Endothelial cell of umbilical vein (primary cell): ENCODE data around the gene ZMIZ1. TPM values are rescaled to one million over a fixed set of nuclear protein-coding genes. Genes with fewer than 3 reads are reported as not detected.

Experiments
- BruUV-seq: library from RNA; stranded (reverse); fragments of 400-500 nt; replicated peaks from 2 replicates; lab custom pipeline; 2021; lab: Mats Ljungman, UMichigan
- CTCF ChIA-PET: fragments of 300-600, 350-600 bp; sonication (Branson Sonifier 250); formaldehyde crosslinking; loops from one replicate; lab custom pipeline; 2021; ENCODE audit warnings: antibody characterized with exemption, inconsistent platforms; lab: Charles Lee
- POLR2A ChIA-PET: fragments of 300-600, 350-600 bp; sonication (Branson Sonifier 250); formaldehyde crosslinking; loops from one replicate; lab custom pipeline; 2021; ENCODE audit warnings: antibody characterized with exemption, inconsistent platforms; lab: Charles Lee
- DNase-seq: peaks from one replicate; pipeline ENCODE4 v3.0.0-alpha.2; 2011; ENCODE audit warnings: low read depth, low spot score
- FAIRE-seq: peaks from 2 replicates; lab custom pipeline; 2011; peaks lifted over from hg19 to GRCh38; lab: Jason Lieb, UNC
- H2AFZ ChIP-seq: 2 replicates; pipeline ENCODE4 v1.6.0; 2012; ENCODE audit warnings: low read depth, low read length, control low read depth, inconsistent platforms
- H3K27ac ChIP-seq: 2 replicates; pipeline ENCODE4 v1.5.1; 2011; ENCODE audit warnings: low read depth, mild to moderate bottlenecking, control low read depth, low read length, moderate library complexity; ENCODE audit not compliant: insufficient read depth
- H3K27me3 ChIP-seq, 2 experiments: 2 replicates each; pipeline versions ENCODE4 v1.6.0 to v1.6.1; 2011; ENCODE audit warnings: low read length in 2 of 2, mixed read lengths in 1 of 2; ENCODE audit not compliant: control insufficient read depth in 2 of 2, insufficient read depth in 2 of 2
- H3K36me3 ChIP-seq, 2 experiments: 2 replicates in 1 of 2; 3 replicates in 1 of 2; pipeline ENCODE4 v1.5.1; 2011; ENCODE audit warnings: low read length in 2 of 2, mild to moderate bottlenecking in 1 of 2, moderate library complexity in 1 of 2; ENCODE audit not compliant: control insufficient read depth in 2 of 2, insufficient read depth in 2 of 2; ENCODE audit errors: extremely low read depth in 1 of 2
- H3K4me1 ChIP-seq: 3 replicates; pipeline ENCODE4 v1.5.1; 2011; ENCODE audit warnings: mild to moderate bottlenecking, low read length; ENCODE audit not compliant: control insufficient read depth, insufficient read depth; ENCODE audit errors: extremely low read depth
- H3K4me2 ChIP-seq: 2 replicates; pipeline ENCODE4 v1.6.1; 2011; ENCODE audit warnings: low read length, control low read depth, mixed read lengths; ENCODE audit not compliant: insufficient read depth
- H3K4me3 ChIP-seq, 3 experiments: fragments of 200-600 bp in 1 of 3; sonication (generic), shearing (Covaris generic) in 1 of 3; replicated peaks in 1 of 3; 2 replicates each; pipeline ENCODE4 v1.5.1; 2011 to 2016; ENCODE audit warnings: control low read depth in 3 of 3, low read length in 3 of 3, mild to moderate bottlenecking in 2 of 3, inconsistent platforms in 1 of 3, low read depth in 1 of 3, moderate library complexity in 1 of 3; ENCODE audit not compliant: insufficient read depth in 1 of 3
- H3K79me2 ChIP-seq: 2 replicates; pipeline ENCODE4 v1.6.0; 2012; ENCODE audit warnings: low read length, inconsistent platforms; ENCODE audit not compliant: control insufficient read depth, insufficient read depth
- H3K9ac ChIP-seq: replicated peaks from 2 replicates; pipeline ENCODE3; 2011; ENCODE audit warnings: low read length, control low read depth; ENCODE audit not compliant: insufficient read depth; ENCODE audit errors: extremely low read depth
- H3K9me1 ChIP-seq: replicated peaks from 3 replicates; pipeline ENCODE4 v1.6.0; 2011; ENCODE audit warnings: mild to moderate bottlenecking, low read length; ENCODE audit not compliant: control insufficient read depth, insufficient read depth; ENCODE audit errors: extremely low read depth
- H3K9me3 ChIP-seq: replicated peaks from 2 replicates; pipeline ENCODE4 v1.5.1; 2012; ENCODE audit warnings: low read length, inconsistent platforms; ENCODE audit not compliant: control insufficient read depth, insufficient read depth
- H4K20me1 ChIP-seq: replicated peaks from 2 replicates; pipeline ENCODE3; 2011; ENCODE audit warnings: mild to moderate bottlenecking, low read length; ENCODE audit not compliant: control insufficient read depth, insufficient read depth; ENCODE audit errors: extremely low read depth
- EZH2 ChIP-seq: IDR thresholded peaks from 2 replicates; pipeline ENCODE4 v1.6.1; 2012; ENCODE audit warnings: borderline replicate concordance, low read depth, mild to moderate bottlenecking, moderate library complexity, low read length, inconsistent platforms; ENCODE audit not compliant: severe bottlenecking
- FOS ChIP-seq: IDR thresholded peaks from 2 replicates; pipeline ENCODE4 v1.6.1; 2011; ENCODE audit warnings: mild to moderate bottlenecking, low read length, moderate library complexity, borderline replicate concordance; ENCODE audit not compliant: insufficient read depth
- GATA2 ChIP-seq: IDR thresholded peaks from 2 replicates; pipeline ENCODE4 v1.7.0; 2011; ENCODE audit warnings: low read depth, mild to moderate bottlenecking, moderate library complexity, mixed read lengths, low read length; ENCODE audit not compliant: insufficient read length, insufficient read depth
- JUN ChIP-seq: IDR thresholded peaks from 2 replicates; pipeline ENCODE4 v1.6.1; 2011; ENCODE audit warnings: borderline replicate concordance, low read depth; ENCODE audit not compliant: insufficient read length, insufficient read depth
- MYC ChIP-seq: IDR thresholded peaks from one replicate; pipeline ENCODE4 v1.6.1; 2011; ENCODE audit warnings: mild to moderate bottlenecking, low read depth, low read length
- POLR2A ChIP-seq: IDR thresholded peaks from 2 replicates; pipeline ENCODE4 v1.6.1; 2012; ENCODE audit warnings: low read depth, mild to moderate bottlenecking, control low read depth, low read length
- POLR2AphosphoS5 ChIP-seq: IDR thresholded peaks from 2 replicates; pipeline ENCODE4 v1.6.1; 2012; ENCODE audit warnings: low read depth, mild to moderate bottlenecking, control low read depth, low read length, moderate library complexity; ENCODE audit not compliant: insufficient read depth
- dilution Hi-C: fragments of 300-500 bp; cut with MboI; formaldehyde crosslinking; loops from one replicate; pipeline ENCODE4 v1.15.0; 2019; ENCODE audit warnings: low sequenced_read_pairs; ENCODE audit not compliant: extremely low pct_ligation_motif_present
- intact Hi-C: fragments of 100-400 bp; cut with micrococcal nuclease; formaldehyde crosslinking; loops from one replicate; pipeline ENCODE4 v1.10.0; 2022
- polyA plus RNA-seq, 4 experiments: library from polyadenylated mRNA; depleted of rRNA in 3 of 4; stranded (reverse) in 3 of 4; unstranded in 1 of 4; fragments of >200 nt; gene quantifications; 2 replicates each; pipeline versions ENCODE4 v1.2.1 to v1.2.3, GENCODE V29; 2011 to 2012; ENCODE audit warnings: missing spikeins in 1 of 4
- total RNA-seq: library from RNA; stranded (reverse); gene quantifications from 2 replicates; pipeline ENCODE4 v1.2.3, GENCODE V29; 2021
- TF ChIP-seq, protein P1 (sequence below), 2 donors: IDR thresholded peaks; 1 replicate in 1 of 2; 2 replicates in 1 of 2; pipeline ENCODE4 v1.5.1; 2011; ENCODE audit warnings: low read length in 2 of 2, mild to moderate bottlenecking in 2 of 2, moderate library complexity in 2 of 2, control low read depth in 1 of 2, inconsistent platforms in 1 of 2, low read depth in 1 of 2; ENCODE audit not compliant: insufficient read depth in 1 of 2; ENCODE audit errors: extremely low read depth in 1 of 2
- TF ChIP-seq, protein P2 (sequence below): IDR thresholded peaks from 2 replicates; pipeline ENCODE4 v1.6.1; 2011; ENCODE audit not compliant: insufficient read depth, insufficient read length

Gene ZMIZ1
- total and polyA plus RNA-seq, 2 donors (not counting 3 experiments of a cell fraction or from before 2014, with no cell fraction given) = 12.5 to 46.7 TPM

DNA sequence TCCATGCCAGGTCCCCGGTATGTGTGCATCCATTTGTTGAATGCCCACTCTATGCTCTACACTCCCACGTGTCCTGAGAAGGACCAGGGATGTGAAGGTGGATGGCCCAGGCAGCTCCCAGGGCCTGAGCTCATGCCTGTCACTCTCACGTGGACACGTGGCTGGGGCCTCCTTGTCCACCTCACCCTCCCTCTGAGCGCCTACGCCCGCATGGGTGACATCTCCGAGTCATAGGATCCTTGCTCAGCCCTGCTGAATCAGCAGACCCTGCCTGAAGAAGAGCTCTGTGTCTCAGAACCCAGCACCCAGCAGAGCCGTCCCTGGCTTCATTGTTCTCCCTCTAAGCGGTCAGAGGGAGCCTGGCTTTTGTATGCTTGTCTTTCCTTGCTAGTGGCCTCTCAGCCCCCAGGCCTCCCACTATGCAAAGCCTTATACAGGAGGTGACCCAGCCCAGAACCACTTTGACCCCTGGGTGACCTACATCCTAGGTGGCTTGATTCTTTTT lies 170.6 kb downstream of the ZMIZ1 start:
- no peaks in the 10 kb centered on the region for H3K27me3 ChIP-seq
- no peak overlapping the region for H3K27ac ChIP-seq
- peaks cover 8% of the 10 kb centered on the region for H3K79me2 ChIP-seq
- no peaks in the 10 kb centered on the region for H4K20me1 ChIP-seq
- no TSS peak for BruUV-seq
- H3K9me3 ChIP-seq = no peaks in the 10 kb centered on the region
- no peaks in the 10 kb centered on the region for H3K9me1 ChIP-seq
- ChIA-PET POLR2A (no interaction called here), CTCF (interaction anchor here (0.8 to 1.3 kb wide), 2 partner anchors 44 to 55 kb away, joined by 3 read pairs; no protein-coding TSS in a partner anchor)
- intact Hi-C loops = no loop called here
- FAIRE-seq (peak; percentile 12), DNase-seq (no peak)
- no peak overlapping the region for H3K4me2 ChIP-seq
- no peak overlapping the region for H3K4me3 ChIP-seq
- TF ChIP-seq MYC (no peak), POLR2AphosphoS5 (no peak), JUN (no peak), GATA2 (no peak), POLR2A (no peak), EZH2 (no peak), FOS (no peak)
- TF ChIP-seq, protein P1, sequence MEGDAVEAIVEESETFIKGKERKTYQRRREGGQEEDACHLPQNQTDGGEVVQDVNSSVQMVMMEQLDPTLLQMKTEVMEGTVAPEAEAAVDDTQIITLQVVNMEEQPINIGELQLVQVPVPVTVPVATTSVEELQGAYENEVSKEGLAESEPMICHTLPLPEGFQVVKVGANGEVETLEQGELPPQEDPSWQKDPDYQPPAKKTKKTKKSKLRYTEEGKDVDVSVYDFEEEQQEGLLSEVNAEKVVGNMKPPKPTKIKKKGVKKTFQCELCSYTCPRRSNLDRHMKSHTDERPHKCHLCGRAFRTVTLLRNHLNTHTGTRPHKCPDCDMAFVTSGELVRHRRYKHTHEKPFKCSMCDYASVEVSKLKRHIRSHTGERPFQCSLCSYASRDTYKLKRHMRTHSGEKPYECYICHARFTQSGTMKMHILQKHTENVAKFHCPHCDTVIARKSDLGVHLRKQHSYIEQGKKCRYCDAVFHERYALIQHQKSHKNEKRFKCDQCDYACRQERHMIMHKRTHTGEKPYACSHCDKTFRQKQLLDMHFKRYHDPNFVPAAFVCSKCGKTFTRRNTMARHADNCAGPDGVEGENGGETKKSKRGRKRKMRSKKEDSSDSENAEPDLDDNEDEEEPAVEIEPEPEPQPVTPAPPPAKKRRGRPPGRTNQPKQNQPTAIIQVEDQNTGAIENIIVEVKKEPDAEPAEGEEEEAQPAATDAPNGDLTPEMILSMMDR (IDR thresholded peaks at IDR 0.05; ENCODE audit: extremely low read depth in 1 of 2, insufficient read depth in 1 of 2, low read depth in 1 of 2, low read length in 2 of 2) = no peak
- TF ChIP-seq, protein P2, sequence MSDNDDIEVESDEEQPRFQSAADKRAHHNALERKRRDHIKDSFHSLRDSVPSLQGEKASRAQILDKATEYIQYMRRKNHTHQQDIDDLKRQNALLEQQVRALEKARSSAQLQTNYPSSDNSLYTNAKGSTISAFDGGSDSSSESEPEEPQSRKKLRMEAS = no peak
- peaks cover 54% of the 10 kb centered on the region for H3K4me1 ChIP-seq
- H3K9ac ChIP-seq = no peak overlapping the region
- H3K36me3 ChIP-seq = no peaks in the 10 kb centered on the region
- dilution Hi-C loops = no loop called here
- H2AFZ ChIP-seq = no peak overlapping the region
